WTC11 (cell line): ENCODE results near the gene FBXO33.

Source experiments
- CTCF ChIP-seq: fragments of 200-600 bp; IDR thresholded peaks from 2 replicates; pipeline ENCODE4 v1.8.0; 2022; ENCODE audit warnings: antibody characterized with exemption
- E2F1 ChIP-seq: sonication (generic); formaldehyde crosslinking; IDR thresholded peaks from 2 replicates; pipeline ENCODE4 v1.8.0; 2022; ENCODE audit warnings: mild to moderate bottlenecking, missing genetic modification reagents
- ELF4 ChIP-seq: sonication (generic); formaldehyde crosslinking; IDR thresholded peaks from 2 replicates; pipeline ENCODE4 v1.8.1; 2022; ENCODE audit warnings: low read depth, mild to moderate bottlenecking, moderate library complexity, missing genetic modification reagents
- ETV6 ChIP-seq: sonication (generic); formaldehyde crosslinking; IDR thresholded peaks from 2 replicates; pipeline ENCODE4 v1.8.1; 2022; ENCODE audit warnings: mild to moderate bottlenecking, missing genetic modification reagents
- SP1 ChIP-seq: sonication (generic); formaldehyde crosslinking; conservative IDR thresholded peaks from 2 replicates; pipeline ENCODE4 v1.8.1; 2022; ENCODE audit warnings: missing genetic modification reagents
- ZNF121 ChIP-seq: sonication (generic); formaldehyde crosslinking; IDR thresholded peaks from 2 replicates; pipeline ENCODE4 v1.8.0; 2023; ENCODE audit warnings: missing genetic modification reagents

- TF ChIP-seq CTCF (no peak), ELF4 (CRISPR knock-in tag) (no peak), ZNF121 (CRISPR knock-in tag) (no peak), E2F1 (CRISPR knock-in tag) (no peak), ETV6 (CRISPR knock-in tag) (no peak), SP1 (CRISPR knock-in tag) (no peak)
Observed at GRCh38 chr14:39365354-39365753, 66.9 kb downstream of the FBXO33 start.
